HEK293 (cell line): Measurements from ENCODE around the gene NEGR1.

Experiments
- BCL11B ChIP-seq: fragments of 450-650 bp; formaldehyde crosslinking; IDR thresholded peaks from 2 replicates; pipeline ENCODE4 v1.5.1; 2016; ENCODE audit warnings: low read depth, missing biosample characterization, missing genetic modification characterization
- KLF10 ChIP-seq: fragments of 450-650 bp; IDR thresholded peaks from 2 replicates; pipeline ENCODE4 v1.5.1; 2018; ENCODE audit warnings: missing biosample characterization, mild to moderate bottlenecking, missing genetic modification characterization
- MEIS1 ChIP-seq: sonication (generic); formaldehyde crosslinking; IDR thresholded peaks from 2 replicates; pipeline ENCODE4 v1.8.1; 2022; ENCODE audit warnings: missing genetic modification reagents, mild to moderate bottlenecking, borderline replicate concordance
- ZFP37 ChIP-seq: fragments of 450-650 bp; formaldehyde crosslinking; IDR thresholded peaks from 2 replicates; pipeline ENCODE4 v1.5.1; 2016; ENCODE audit warnings: missing biosample characterization, missing genetic modification characterization
- ZNF114 ChIP-seq: fragments of 450-650 bp; formaldehyde crosslinking; IDR thresholded peaks from 2 replicates; pipeline ENCODE4 v1.5.0; 2017; ENCODE audit warnings: missing biosample characterization, missing genetic modification characterization
- ZNF121 ChIP-seq: fragments of 450-650 bp; formaldehyde crosslinking; IDR thresholded peaks from 2 replicates; pipeline ENCODE4 v1.5.1; 2016; ENCODE audit warnings: missing biosample characterization, missing genetic modification characterization
- ZNF404 ChIP-seq: fragments of 450-650 bp; formaldehyde crosslinking; IDR thresholded peaks from 2 replicates; pipeline ENCODE4 v1.5.1; 2017; ENCODE audit warnings: missing biosample characterization, missing genetic modification characterization
- ZNF707 ChIP-seq: fragments of 450-650 bp; formaldehyde crosslinking; IDR thresholded peaks from 2 replicates; pipeline ENCODE4 v1.5.1; 2016; ENCODE audit warnings: missing biosample characterization, missing genetic modification characterization
- TF ChIP-seq, protein P1 (sequence below): fragments of 450-650 bp; formaldehyde crosslinking; IDR thresholded peaks from 2 replicates; pipeline ENCODE4 v1.5.1; 2016; ENCODE audit warnings: missing biosample characterization, missing genetic modification characterization
- TF ChIP-seq, protein P2 (sequence below): fragments of 450-650 bp; formaldehyde crosslinking; IDR thresholded peaks from 2 replicates; pipeline ENCODE4 v1.5.1; 2016; ENCODE audit warnings: missing biosample characterization, missing genetic modification characterization

DNA sequence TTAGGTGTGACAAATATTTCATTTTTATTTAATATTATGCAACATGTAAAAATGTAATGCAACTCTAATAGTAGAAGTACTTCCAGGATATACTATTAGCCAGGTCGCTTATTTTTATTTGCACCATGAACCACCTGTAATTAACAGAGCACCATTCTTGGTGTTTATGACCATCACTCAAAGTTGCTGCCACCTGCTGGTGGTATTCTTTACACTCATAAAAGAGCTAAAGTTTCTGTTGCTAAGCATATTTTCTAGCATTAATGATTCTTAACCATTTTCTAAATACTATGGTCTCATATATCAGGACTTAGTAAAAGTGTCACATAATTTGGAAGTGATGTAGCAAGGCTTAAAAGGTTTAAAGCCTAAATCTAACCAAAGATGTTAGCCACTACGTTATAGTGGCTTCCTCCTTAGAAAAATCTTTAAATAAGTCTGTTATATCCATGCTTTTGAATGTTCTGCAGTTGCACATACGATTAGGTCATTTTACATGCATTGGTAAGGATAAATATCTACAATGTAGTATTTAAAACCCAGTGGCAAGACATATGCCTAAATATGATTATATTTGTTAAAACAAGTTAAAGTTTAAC lies 244.5 kb downstream of the NEGR1 start:
- TF ChIP-seq, protein P1, sequence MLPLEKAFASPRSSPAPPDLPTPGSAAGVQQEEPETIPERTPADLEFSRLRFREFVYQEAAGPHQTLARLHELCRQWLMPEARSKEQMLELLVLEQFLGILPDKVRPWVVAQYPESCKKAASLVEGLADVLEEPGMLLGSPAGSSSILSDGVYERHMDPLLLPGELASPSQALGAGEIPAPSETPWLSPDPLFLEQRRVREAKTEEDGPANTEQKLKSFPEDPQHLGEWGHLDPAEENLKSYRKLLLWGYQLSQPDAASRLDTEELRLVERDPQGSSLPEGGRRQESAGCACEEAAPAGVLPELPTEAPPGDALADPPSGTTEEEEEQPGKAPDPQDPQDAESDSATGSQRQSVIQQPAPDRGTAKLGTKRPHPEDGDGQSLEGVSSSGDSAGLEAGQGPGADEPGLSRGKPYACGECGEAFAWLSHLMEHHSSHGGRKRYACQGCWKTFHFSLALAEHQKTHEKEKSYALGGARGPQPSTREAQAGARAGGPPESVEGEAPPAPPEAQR, result no peak
- TF ChIP-seq ZNF707 (tag by site-specific recombination) (no peak), BCL11B (no peak), ZNF114 (tag by site-specific recombination) (no peak), ZNF121 (no peak), MEIS1 (CRISPR knock-in tag) (no peak), ZNF404 (tag by site-specific recombination) (no peak), KLF10 (tag by site-specific recombination) (no peak), ZFP37 (tag by site-specific recombination) (no peak)
- TF ChIP-seq, protein P2, sequence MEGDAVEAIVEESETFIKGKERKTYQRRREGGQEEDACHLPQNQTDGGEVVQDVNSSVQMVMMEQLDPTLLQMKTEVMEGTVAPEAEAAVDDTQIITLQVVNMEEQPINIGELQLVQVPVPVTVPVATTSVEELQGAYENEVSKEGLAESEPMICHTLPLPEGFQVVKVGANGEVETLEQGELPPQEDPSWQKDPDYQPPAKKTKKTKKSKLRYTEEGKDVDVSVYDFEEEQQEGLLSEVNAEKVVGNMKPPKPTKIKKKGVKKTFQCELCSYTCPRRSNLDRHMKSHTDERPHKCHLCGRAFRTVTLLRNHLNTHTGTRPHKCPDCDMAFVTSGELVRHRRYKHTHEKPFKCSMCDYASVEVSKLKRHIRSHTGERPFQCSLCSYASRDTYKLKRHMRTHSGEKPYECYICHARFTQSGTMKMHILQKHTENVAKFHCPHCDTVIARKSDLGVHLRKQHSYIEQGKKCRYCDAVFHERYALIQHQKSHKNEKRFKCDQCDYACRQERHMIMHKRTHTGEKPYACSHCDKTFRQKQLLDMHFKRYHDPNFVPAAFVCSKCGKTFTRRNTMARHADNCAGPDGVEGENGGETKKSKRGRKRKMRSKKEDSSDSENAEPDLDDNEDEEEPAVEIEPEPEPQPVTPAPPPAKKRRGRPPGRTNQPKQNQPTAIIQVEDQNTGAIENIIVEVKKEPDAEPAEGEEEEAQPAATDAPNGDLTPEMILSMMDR (tag by site-specific recombination), result no peak
